Measurements from ENCODE around the gene CCDC152.

The CCDC152 gene

DNA sequence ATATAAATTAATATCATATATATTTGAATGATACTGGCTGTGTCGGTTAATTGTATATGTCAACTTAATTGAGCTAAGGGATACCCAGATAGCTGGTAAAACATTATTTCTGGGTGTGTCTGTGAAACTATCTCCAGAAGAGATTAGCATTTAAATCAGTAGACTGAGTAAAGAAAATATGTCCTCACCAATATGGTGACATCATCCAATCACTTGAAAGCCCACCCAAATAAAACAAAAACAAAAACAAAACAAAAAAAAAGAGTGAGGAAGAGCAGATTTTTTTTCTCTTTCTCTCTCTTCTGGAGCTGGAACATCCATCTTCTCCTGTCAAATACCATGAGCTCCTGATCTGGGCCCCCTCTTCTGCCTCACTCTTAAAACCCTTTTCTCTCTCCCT, 15.7 kb upstream of the CCDC152 start:
- FAIRE-seq (no peak), DNase-seq (ENCODE audit: insufficient read length, low spot score) (no peak)
- TF ChIP-seq, protein P1, sequence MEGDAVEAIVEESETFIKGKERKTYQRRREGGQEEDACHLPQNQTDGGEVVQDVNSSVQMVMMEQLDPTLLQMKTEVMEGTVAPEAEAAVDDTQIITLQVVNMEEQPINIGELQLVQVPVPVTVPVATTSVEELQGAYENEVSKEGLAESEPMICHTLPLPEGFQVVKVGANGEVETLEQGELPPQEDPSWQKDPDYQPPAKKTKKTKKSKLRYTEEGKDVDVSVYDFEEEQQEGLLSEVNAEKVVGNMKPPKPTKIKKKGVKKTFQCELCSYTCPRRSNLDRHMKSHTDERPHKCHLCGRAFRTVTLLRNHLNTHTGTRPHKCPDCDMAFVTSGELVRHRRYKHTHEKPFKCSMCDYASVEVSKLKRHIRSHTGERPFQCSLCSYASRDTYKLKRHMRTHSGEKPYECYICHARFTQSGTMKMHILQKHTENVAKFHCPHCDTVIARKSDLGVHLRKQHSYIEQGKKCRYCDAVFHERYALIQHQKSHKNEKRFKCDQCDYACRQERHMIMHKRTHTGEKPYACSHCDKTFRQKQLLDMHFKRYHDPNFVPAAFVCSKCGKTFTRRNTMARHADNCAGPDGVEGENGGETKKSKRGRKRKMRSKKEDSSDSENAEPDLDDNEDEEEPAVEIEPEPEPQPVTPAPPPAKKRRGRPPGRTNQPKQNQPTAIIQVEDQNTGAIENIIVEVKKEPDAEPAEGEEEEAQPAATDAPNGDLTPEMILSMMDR (IDR thresholded peaks at IDR 0.05; ENCODE audit: insufficient read depth, missing control alignments) = no peak

DNA sequence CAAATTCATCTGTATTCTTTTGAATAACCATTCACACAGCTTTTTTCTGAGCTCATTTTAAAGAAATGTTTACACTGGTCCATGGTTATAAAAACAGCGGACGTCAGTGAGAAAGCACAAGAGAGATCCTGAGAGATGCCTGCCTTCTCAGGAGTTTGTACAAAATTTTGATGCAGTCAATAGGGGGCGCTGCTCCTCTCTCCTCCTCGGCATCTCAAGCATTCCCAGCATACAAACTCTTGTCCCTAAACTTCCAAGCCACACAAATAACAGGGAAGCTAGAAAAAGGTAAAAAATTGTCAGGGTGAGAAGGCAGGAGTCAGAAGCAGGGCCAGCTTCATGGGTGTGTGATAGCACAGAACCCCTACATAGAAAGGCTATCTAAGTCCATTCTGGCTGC, 11.2 kb upstream of the CCDC152 start:
- TF ChIP-seq, protein P1 (IDR thresholded peaks at IDR 0.05; ENCODE audit: insufficient read depth, missing control alignments) = peak; percentile 45
- no peak for FAIRE-seq

DNA sequence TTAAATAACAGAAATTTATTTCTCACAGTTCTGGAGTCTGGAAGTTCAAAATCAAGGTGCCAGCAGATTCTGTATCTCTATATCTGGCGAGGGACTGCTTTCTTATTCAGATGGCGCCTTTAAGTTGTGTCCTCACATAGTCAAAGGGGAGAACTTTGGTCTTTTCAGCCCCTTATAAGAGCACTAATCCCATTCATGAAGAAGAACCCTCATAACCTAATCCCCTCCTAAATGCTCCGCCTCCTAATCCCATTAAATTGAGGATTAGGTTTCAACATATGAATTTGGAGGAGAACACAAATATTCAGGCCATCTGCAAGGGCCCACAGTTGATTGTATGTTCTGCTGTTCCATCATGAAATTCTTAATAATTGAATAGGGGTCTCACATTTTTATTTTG, 10.8 kb upstream of the CCDC152 start:
- DNase-seq (ENCODE audit: insufficient read length, low spot score) (no peak), FAIRE-seq (no peak)
- TF ChIP-seq, protein P1 (IDR thresholded peaks at IDR 0.05; ENCODE audit: insufficient read depth, missing control alignments) = no peak

More for the DNA sequence above, 11.2 kb upstream of the CCDC152 start:
- DNase-seq (ENCODE audit: insufficient read length, low spot score) = no peak

DNA sequence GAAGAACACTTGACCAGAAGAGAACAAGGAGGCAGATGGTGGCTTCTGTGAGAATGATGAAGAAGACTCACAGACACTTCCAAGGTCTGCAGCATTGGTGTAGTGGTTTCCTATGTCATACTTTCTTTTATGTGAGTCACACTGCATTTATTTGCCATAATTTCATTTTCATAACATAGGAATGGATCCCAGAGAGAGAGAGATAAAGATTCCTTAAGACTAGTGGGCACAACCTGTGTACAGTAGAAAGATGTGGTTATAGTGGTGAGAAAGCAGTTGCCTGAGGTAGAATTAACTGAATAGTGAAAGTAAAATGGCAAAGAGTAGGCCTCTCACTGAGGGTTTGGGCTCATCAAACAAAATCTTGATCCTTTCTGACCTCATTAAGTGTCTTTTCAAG, 7.6 kb upstream of the CCDC152 start:
- TF ChIP-seq, protein P1 (IDR thresholded peaks at IDR 0.05; ENCODE audit: insufficient read depth, missing control alignments) = no peak
- DNase-seq (ENCODE audit: insufficient read length, low spot score) = no peak
- FAIRE-seq = no peak

DNA sequence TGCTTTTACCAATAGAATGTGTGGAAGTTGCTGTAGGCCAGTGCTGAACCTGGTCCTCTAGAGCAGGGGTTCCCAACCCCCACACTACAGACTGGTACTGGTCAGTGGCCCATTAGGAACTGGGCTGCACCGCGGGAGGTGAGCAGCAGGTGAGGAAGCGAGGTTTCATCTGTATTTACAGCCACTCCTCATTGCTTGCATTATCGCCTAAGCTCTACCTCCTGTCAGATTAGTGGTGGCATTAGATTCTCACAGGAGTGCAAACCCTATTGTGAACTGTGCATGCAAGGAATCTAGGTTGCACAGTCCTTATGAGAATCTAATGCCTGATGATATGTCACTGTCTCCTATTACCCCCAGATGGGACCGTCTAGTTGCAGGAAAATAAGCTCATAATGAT, 6.1 kb upstream of the CCDC152 start:
- DNase-seq (ENCODE audit: insufficient read length, low spot score) (no peak), FAIRE-seq (no peak)
- TF ChIP-seq, protein P1 (IDR thresholded peaks at IDR 0.05; ENCODE audit: insufficient read depth, missing control alignments) = no peak

DNA sequence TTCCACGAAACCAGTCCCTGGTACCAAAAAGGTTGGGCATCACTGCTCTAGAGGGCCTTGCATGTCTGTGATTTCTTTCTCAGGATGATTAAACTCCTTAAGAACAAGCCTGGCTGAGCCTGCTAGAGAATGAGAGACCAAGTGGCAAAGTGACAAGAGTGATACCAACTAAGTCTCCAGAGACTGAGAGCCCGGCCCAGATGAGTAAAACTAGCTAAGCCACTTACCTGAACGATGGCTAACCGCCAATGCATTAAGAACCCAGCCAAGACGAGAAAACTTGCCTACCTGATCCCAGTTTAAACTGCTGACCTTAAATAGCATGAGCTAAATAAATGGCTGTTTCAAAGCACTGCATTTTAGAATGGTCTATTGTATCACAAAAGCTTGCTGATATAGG, 5.6 kb upstream of the CCDC152 start:
- TF ChIP-seq, protein P1 (IDR thresholded peaks at IDR 0.05; ENCODE audit: insufficient read depth, missing control alignments) = no peak
- FAIRE-seq (no peak), DNase-seq (ENCODE audit: insufficient read length, low spot score) (no peak)

DNA sequence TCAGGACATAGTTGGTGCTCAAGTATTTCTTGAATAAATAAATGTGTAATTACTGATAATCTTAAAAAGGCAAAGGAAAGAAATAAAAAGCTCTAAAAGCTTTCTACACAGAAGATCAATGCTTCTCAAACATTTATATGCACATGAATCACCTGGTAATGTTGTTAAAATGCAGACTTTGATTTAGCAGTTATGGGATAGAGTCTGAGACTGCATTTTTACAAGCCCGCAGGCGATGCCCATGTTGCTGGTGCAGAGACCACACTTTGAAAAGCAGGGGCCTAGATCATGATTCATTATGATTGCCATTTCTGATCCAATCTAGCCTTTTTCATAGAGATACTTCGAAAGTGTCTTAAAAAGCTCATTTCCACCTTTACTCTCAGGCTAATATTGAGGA, 3.5 kb upstream of the CCDC152 start:
- no peak for FAIRE-seq
- TF ChIP-seq, protein P1 (IDR thresholded peaks at IDR 0.05; ENCODE audit: insufficient read depth, missing control alignments) = no peak
- no peak for DNase-seq (ENCODE audit: insufficient read length, low spot score)
